ENCODE data around the gene PRSS57. TPM values are rescaled to one million over a fixed set of nuclear protein-coding genes. Genes with fewer than 3 reads are reported as not detected.

The PRSS57 gene
- total and polyA plus RNA-seq, 2 of the 8 experiments (the other 6 are each of a cell fraction or from before 2014, with no cell fraction given), result not detected

DNA sequence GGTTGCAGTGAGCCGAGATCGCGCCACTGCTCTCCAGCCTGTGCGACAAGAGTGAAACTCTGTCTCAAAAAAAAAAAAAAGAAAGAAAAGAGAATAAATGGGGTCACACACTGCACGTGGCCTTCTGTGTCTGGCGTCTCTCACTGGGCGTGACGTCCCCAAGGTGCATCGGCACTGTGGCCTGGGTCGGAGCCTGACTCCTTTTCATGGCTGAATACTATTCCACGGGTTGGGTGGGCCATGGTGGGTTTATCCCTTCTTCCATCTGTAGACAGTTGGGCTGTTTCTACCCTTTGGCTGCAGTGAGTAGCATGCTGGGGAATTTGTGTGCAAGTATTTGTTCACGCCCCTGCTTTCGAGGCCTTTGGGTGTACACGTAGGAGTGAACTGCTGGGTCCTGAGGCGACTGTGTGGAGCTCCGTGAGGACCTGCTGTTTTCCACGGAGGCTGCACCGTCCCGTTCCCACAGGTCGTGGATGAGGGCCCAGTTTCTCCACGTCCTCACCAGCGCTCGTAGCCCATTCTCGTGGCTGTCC lies 47.4 kb upstream of the PRSS57 start:
- DNase-seq (ENCODE audit: low read depth in 1 of 2, low spot score in 2 of 2) (no peak), FAIRE-seq (no peak)
- Histone ChIP-seq H4K5ac (ENCODE audit: insufficient read length, low read depth, low read length) (no peak overlapping the region), H3K36me3 (ENCODE audit: control insufficient read depth in 2 of 4, insufficient read depth in 4 of 4, low read length in 3 of 4) (no peaks in the 10 kb centered on the region), H3K18ac (ENCODE audit: extremely low read depth, low read length) (no peak overlapping the region), H3K23ac (ENCODE audit: insufficient read length) (no peak overlapping the region), H3K4me1 (replicated peaks in 1 of 4; ENCODE audit: control insufficient read depth in 3 of 4, insufficient read depth in 4 of 4, low read length in 3 of 4) (no peaks in the 10 kb centered on the region), H2BK12ac (ENCODE audit: low read depth, low read length) (no peak overlapping the region), H4K91ac (replicated peaks; ENCODE audit: insufficient read length, low read length) (no peak overlapping the region), H4K20me1 (replicated peaks in 1 of 2; ENCODE audit: control insufficient read depth in 1 of 2, insufficient read depth in 2 of 2, low read length in 2 of 2) (peaks cover 0 to 1% of the 10 kb centered on the region in 2 experiments), H3K4me2 (ENCODE audit: insufficient read depth in 1 of 2, low read depth in 2 of 2, low read length in 2 of 2) (no peak overlapping the region), H3K56ac (replicated peaks; ENCODE audit: insufficient read length, low read depth, low read length) (no peak overlapping the region), H3K27me3 (replicated peaks in 1 of 4; ENCODE audit: control insufficient read depth in 3 of 4, extremely low read depth in 1 of 4, insufficient read depth in 3 of 4, low read length in 3 of 4) (no peaks in the 10 kb centered on the region), H2BK5ac (ENCODE audit: low read depth, low read length) (no peak overlapping the region), H2AK5ac (ENCODE audit: low read depth, low read length) (no peak overlapping the region; the same call in 1 of the 2 replicates), H3K14ac (ENCODE audit: insufficient read length) (no peak overlapping the region), H3K79me2 (ENCODE audit: control insufficient read depth in 1 of 2, insufficient read depth in 2 of 2, low read length in 2 of 2) (no peaks in the 10 kb centered on the region), H3K79me1 (ENCODE audit: low read depth, low read length) (no peaks in the 10 kb centered on the region), H3K4ac (replicated peaks; ENCODE audit: insufficient read length, low read depth, low read length) (no peak overlapping the region), H3K4me3 (ENCODE audit: extremely low read depth in 1 of 4, insufficient read depth in 2 of 4, low read depth in 3 of 4, low read length in 4 of 4) (no peak overlapping the region), H3K23me2 (ENCODE audit: low read depth, low read length) (no peaks in the 10 kb centered on the region), H3K9ac (replicated peaks in 1 of 4; ENCODE audit: extremely low read depth in 1 of 4, low read depth in 3 of 4, low read length in 3 of 4) (no peak overlapping the region), H3K27ac (ENCODE audit: low read depth, low read length) (no peak overlapping the region), H2AFZ (ENCODE audit: low read length) (no peak overlapping the region), H2BK120ac (replicated peaks; ENCODE audit: low read depth, low read length) (no peak overlapping the region), H2BK20ac (ENCODE audit: low read length) (no peak overlapping the region), H3K9me3 (ENCODE audit: insufficient read depth in 2 of 2, low read depth in 1 of 2, low read length in 1 of 2) (peaks cover 2 to 9% of the 10 kb centered on the region in 2 experiments; a peak in 2 of 4 replicates), H4K8ac (ENCODE audit: extremely low read depth, insufficient read depth, low read length) (no peak overlapping the region), H2BK15ac (ENCODE audit: low read length) (no peak overlapping the region)
- 93% methylated on average over 23 of the region's 24 CpGs; no CpG with 5 or more reads in 1 of the 2 experiments for WGBS, 2 experiments (ENCODE audit: extremely low coverage in 1 of 2, insufficient coverage in 1 of 2, insufficient read length in 1 of 2, insufficient replicate concordance in 2 of 2, low coverage in 1 of 2, low lambda C conversion rate in 2 of 2, missing lambda C conversion rate in 1 of 2)
- ChIA-PET POLR2A (ENCODE audit: partially characterized antibody) (interaction anchor here (1.2 kb wide), 1 partner anchor 81 kb away, joined by 3 read pairs; no protein-coding TSS in a partner anchor), CTCF (ENCODE audit: partially characterized antibody) (interaction anchor here (0.7 to 2.7 kb wide), 11 partner anchors 9 to 137 kb away, joined by 3 to 17 read pairs (median 3); no protein-coding TSS in a partner anchor)
- no peak for TF ChIP-seq SP2 (IDR thresholded peaks at IDR 0.05; ENCODE audit: low read length)
- TF ChIP-seq PHF8 (conservative IDR thresholded peaks at IDR 0.05; ENCODE audit: low read depth, low read length), result no peak
- no peak for TF ChIP-seq SIN3A (conservative IDR thresholded peaks at IDR 0.05 in 1 of 2, IDR thresholded peaks at IDR 0.05 in 1 of 2; ENCODE audit: low read depth in 1 of 2, low read length in 2 of 2)
- TF ChIP-seq BRCA1 (IDR thresholded peaks at IDR 0.05; ENCODE audit: low read depth, low read length), result no peak
- TF ChIP-seq CBX8 (IDR thresholded peaks at IDR 0.05; ENCODE audit: borderline replicate concordance, low read depth, low read length), result no peak
- no peak for TF ChIP-seq RBBP5 (IDR thresholded peaks at IDR 0.05; ENCODE audit: borderline replicate concordance, low read depth, low read length)
- TF ChIP-seq EP300 (IDR thresholded peaks at IDR 0.05; ENCODE audit: borderline replicate concordance in 1 of 2, low read depth in 2 of 2, low read length in 2 of 2), result no peak
- no peak for TF ChIP-seq FOSL1 (IDR thresholded peaks at IDR 0.05; ENCODE audit: insufficient read depth, low read depth, low read length)
- TF ChIP-seq EGR1 (IDR thresholded peaks at IDR 0.05; ENCODE audit: borderline replicate concordance, low read depth, low read length), result no peak
- no peak for TF ChIP-seq NANOG (IDR thresholded peaks at IDR 0.05; ENCODE audit: insufficient read depth, low read depth, low read length, poor library complexity, severe bottlenecking)
- TF ChIP-seq CBX5 (IDR thresholded peaks at IDR 0.05; ENCODE audit: low read depth, low read length), result no peak
- no peak for TF ChIP-seq SUZ12 (IDR thresholded peaks at IDR 0.05; ENCODE audit: low read length)
- no peak for TF ChIP-seq GABPA (IDR thresholded peaks at IDR 0.05; ENCODE audit: borderline replicate concordance, insufficient read depth, low read length)

Data from H1 (cell line).